Measurements from ENCODE around the gene CDYL. TPM values are rescaled to one million over a fixed set of nuclear protein-coding genes. Genes with fewer than 3 reads are reported as not detected.

Gene CDYL
- total RNA-seq, 1 donor: 48.4 TPM

DNA sequence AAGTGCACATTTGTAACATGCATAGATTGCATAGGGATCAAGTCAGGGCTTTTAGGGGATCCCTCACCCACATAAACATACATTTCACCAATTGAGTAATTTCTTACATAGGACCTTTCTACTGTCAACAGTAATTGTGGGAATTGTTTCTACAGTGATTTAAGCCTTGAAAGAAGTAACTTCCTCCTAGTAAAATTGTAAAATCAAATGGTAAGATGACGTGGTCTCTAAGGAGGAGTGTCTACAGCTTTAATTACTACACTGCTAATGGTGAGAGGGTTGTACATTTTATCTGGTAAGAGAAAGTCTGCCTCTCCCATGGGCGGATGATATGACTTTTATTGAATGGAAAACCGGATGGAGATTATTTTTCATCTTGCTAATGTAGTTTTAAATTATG, 129.6 kb downstream of the CDYL start:
- no peak overlapping the region for H3K4me3 ChIP-seq (ENCODE audit: low read depth, low read length)
- TF ChIP-seq, protein P1, sequence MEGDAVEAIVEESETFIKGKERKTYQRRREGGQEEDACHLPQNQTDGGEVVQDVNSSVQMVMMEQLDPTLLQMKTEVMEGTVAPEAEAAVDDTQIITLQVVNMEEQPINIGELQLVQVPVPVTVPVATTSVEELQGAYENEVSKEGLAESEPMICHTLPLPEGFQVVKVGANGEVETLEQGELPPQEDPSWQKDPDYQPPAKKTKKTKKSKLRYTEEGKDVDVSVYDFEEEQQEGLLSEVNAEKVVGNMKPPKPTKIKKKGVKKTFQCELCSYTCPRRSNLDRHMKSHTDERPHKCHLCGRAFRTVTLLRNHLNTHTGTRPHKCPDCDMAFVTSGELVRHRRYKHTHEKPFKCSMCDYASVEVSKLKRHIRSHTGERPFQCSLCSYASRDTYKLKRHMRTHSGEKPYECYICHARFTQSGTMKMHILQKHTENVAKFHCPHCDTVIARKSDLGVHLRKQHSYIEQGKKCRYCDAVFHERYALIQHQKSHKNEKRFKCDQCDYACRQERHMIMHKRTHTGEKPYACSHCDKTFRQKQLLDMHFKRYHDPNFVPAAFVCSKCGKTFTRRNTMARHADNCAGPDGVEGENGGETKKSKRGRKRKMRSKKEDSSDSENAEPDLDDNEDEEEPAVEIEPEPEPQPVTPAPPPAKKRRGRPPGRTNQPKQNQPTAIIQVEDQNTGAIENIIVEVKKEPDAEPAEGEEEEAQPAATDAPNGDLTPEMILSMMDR (IDR thresholded peaks at IDR 0.05; ENCODE audit: insufficient read depth, low read length): no peak
- DNase-seq (ENCODE audit: low read depth): no peak

DNA sequence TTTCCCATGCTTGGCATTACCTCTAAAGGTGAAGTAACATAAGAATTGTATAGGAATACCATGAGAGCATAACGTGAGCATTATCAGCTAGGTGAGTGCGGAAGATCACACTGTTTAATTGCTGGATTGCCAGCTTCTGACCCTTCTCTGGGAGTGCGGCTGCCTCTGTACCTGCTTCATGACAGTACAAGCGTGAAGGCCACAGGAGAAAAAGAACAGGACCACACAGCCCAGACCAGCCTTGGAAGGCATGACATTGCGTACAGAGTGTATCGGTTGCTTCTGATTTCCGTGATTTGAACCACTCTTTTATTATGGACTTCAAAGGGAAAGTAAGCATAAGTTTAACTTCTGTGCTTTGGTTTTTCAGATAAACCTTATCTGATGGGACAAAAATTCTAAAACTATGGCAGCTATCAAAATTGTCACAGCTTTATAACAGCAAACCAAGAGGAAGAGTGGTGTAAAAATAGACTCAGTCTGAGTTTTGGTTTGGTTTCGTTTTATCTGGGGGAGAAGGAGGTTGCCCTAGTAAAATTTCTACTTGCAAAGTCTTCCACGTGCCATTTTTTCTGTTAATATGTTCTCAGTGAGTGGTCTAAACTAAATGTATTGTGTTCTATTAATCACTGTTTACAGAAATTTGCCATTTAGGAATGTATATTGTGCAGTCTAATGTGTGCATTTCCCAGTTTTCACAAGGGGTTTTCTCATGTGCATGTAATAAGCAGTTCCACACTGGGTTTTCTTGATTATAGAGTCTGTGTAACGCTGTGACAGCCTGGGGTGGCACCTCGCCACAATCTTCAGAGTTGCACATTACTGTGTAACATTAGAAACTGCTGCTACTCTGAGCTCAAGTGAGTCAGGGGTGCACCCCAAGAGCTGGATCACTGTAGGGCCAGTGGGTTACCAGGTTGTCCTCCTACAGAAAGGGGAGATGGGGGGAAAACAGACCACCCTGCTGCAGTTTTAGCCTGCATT, 130.4 kb downstream of the CDYL start:
- peak; percentile 27 for DNase-seq (ENCODE audit: low read depth)
- TF ChIP-seq, protein P1 (IDR thresholded peaks at IDR 0.05; ENCODE audit: insufficient read depth, low read length): no peak
- no peak overlapping the region for H3K4me3 ChIP-seq (ENCODE audit: low read depth, low read length)

DNA sequence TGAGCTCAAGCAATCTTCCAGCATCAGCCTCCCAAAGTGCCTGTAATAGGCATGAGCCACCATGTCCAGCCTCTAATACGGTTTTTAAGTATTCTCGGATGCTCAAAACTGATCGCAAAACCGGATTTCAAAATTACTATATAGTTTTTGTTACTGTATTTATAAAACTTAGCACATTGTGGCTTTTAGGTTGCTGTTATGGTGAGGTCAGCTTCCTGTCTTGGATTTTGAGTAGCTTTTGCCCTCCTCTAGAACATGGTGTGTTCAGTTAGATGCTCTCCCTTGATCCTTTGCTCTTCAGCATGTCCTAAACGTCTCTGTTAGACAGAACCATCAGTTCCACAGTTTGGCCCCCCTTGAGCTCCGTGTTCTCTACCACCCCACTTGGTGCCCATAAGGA, 131.4 kb downstream of the CDYL start:
- no peak for DNase-seq (ENCODE audit: low read depth)
- H3K4me3 ChIP-seq (ENCODE audit: low read depth, low read length): no peak overlapping the region
- TF ChIP-seq, protein P1 (IDR thresholded peaks at IDR 0.05; ENCODE audit: insufficient read depth, low read length): no peak

DNA sequence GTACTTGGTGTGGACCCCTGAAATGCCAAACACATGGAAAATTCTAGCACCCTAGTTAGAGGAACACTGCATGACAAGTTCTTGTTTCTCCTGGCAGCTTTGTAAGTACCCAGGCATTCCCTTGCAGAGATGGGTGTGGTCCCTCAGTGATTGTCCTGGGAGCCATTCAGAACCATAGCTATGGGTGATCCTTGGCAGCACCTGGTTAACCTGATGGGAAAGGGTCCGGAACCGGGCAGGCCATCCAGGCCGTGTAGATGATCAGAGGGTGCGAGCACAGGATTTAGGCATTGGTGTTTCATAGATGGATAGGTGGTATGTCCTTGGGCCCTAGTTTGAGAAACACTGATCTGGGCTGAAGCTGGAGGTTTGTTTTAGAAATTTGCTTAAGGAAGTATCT, 131.9 kb downstream of the CDYL start:
- no peak for DNase-seq (ENCODE audit: low read depth)
- TF ChIP-seq, protein P1 (IDR thresholded peaks at IDR 0.05; ENCODE audit: insufficient read depth, low read length): no peak
- no peak overlapping the region for H3K4me3 ChIP-seq (ENCODE audit: low read depth, low read length)

DNA sequence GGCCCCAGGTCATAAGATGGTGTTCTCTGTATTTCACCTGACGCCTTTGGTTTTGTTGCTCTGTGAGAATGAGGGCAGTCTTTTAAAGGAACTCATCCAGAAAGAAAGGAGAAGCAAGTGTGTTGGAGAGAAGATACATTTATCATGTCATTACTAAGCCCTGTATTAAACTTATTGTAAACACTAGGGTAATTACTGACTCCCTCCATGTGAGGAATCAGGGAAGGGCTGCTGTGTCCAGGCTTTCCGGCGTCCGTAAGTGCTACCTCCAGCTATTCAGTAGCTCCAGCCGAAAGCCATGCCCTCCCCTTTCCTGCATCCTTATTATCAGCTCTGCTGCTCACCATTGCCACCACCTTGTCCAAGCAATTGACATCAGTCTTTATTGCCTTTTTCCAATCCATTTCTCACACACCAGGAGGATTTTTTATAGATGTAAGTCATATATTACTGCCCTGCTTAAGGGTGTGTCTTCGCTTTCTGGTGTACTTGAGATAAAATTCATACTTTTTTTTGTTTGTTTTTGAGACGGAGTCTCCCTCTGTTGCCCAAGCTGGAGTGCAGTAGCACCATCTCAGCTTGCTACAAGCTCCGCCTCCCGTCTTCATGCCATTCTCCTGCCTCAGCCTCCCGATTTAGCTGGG, 133.0 kb downstream of the CDYL start:
- no peak overlapping the region for H3K4me3 ChIP-seq (ENCODE audit: low read depth, low read length)
- TF ChIP-seq, protein P1 (IDR thresholded peaks at IDR 0.05; ENCODE audit: insufficient read depth, low read length): no peak
- DNase-seq (ENCODE audit: low read depth): no peak

DNA sequence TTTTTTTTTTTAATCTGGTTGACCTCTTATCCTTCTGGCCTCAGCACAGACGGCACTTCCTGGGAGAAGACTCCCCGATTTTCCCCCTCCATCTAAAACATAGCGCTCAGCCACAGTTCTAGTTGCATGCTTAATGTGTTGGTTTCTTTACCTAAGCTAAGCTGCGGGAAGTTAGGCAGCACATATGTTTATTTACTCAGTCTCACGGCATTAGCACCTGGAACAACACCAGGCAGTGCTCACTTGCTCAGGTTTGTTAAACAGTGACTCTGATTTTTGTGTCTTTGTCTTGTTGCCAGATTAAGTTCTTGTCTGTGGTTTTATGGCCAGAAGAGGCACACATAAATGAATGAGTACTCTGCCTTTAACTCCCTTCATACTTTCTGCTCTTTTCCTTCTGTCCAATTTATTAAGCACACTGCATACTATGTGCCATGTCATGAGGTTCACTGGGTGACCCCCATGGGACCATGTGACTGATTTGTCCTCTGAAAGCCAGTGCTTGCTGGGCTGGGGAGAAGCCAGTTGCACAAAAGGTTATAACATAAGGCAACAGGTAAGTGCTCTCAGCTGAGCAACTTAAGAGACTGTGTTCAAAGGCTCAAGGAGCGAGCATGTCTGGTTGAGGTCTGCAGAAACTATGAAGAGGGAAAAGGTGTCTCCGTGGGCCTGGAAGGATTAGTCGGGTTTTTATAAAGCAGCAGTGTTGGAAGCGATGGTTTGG, 134.0 kb downstream of the CDYL start:
- H3K4me3 ChIP-seq (ENCODE audit: low read depth, low read length): no peak overlapping the region
- no peak for DNase-seq (ENCODE audit: low read depth)
- TF ChIP-seq, protein P1 (IDR thresholded peaks at IDR 0.05; ENCODE audit: insufficient read depth, low read length): no peak

All from fibroblast of the aortic adventitia (primary cell).